Astrocyte of the spinal cord (primary cell): ENCODE measurements around the gene STARD13.

Experiments
- DNase-seq: peaks from one replicate; pipeline ENCODE4 v3.0.0; 2011; ENCODE audit warnings: low read depth, low spot score
- H3K4me3 ChIP-seq: 2 replicates; pipeline ENCODE4 v1.5.1; 2011; ENCODE audit warnings: low read depth, mild to moderate bottlenecking, low read length, moderate library complexity
- CTCF ChIP-seq: IDR thresholded peaks from 2 replicates; pipeline ENCODE4 v1.5.1; 2012; ENCODE audit warnings: low read depth, mild to moderate bottlenecking, low read length, inconsistent platforms
- in situ Hi-C: cut with HindIII; loops from 2 replicates; pipeline ENCODE4 v1.10.0; 2017; ENCODE audit warnings: low sequenced_read_pairs

STARD13 gene

GRCh38 chr13:33326246-33326645 lies 40.7 kb upstream of the STARD13 start:
- no peak for TF ChIP-seq CTCF
- no peak for DNase-seq
- in situ Hi-C loops: no loop called here
- no peak overlapping the region for H3K4me3 ChIP-seq

- TF ChIP-seq CTCF: no peak
- no peak for DNase-seq
- no peak overlapping the region for H3K4me3 ChIP-seq
- in situ Hi-C loops: no loop called here
Observed at GRCh38 chr13:33323801-33324510, 38.4 kb upstream of the STARD13 start.

- in situ Hi-C loops: no loop called here
- TF ChIP-seq CTCF: no peak
- DNase-seq: no peak
- H3K4me3 ChIP-seq: no peak overlapping the region
Observed at GRCh38 chr13:33322965-33323668, 37.6 kb upstream of the STARD13 start.

- H3K4me3 ChIP-seq: no peak overlapping the region
- in situ Hi-C loops: no loop called here
- TF ChIP-seq CTCF: no peak
- DNase-seq: peak; percentile 24
Observed at GRCh38 chr13:33322543-33322809, 36.9 kb upstream of the STARD13 start.

- peak; percentile 24 for DNase-seq
- no peak for TF ChIP-seq CTCF
- in situ Hi-C loops: no loop called here
- H3K4me3 ChIP-seq: no peak overlapping the region
Observed at GRCh38 chr13:33321686-33322542, 36.4 kb upstream of the STARD13 start.

- in situ Hi-C loops: no loop called here
- no peak for DNase-seq
- TF ChIP-seq CTCF: no peak
- H3K4me3 ChIP-seq: no peak overlapping the region
Observed at GRCh38 chr13:33319859-33320258, 34.3 kb upstream of the STARD13 start.
